ENCODE measurements around the gene SHBG.
"Not testable (repeated sequence)": the region's sequence is repeated elsewhere in the genome, so short reads cannot be mapped to it uniquely, and the experiment has no call there.

SHBG gene
- total RNA-seq = 0.05 to 0.39 (median 0.22) reads per million in 18 experiments

GRCh38 chr17:7629939-7630571, at the start of gene SHBG:
TSS of gene SHBG (plus strand) at chr17:7630135. CDS start at chr17:7630173, 38 bp downstream.
- DNase-seq = no peak

DNA sequence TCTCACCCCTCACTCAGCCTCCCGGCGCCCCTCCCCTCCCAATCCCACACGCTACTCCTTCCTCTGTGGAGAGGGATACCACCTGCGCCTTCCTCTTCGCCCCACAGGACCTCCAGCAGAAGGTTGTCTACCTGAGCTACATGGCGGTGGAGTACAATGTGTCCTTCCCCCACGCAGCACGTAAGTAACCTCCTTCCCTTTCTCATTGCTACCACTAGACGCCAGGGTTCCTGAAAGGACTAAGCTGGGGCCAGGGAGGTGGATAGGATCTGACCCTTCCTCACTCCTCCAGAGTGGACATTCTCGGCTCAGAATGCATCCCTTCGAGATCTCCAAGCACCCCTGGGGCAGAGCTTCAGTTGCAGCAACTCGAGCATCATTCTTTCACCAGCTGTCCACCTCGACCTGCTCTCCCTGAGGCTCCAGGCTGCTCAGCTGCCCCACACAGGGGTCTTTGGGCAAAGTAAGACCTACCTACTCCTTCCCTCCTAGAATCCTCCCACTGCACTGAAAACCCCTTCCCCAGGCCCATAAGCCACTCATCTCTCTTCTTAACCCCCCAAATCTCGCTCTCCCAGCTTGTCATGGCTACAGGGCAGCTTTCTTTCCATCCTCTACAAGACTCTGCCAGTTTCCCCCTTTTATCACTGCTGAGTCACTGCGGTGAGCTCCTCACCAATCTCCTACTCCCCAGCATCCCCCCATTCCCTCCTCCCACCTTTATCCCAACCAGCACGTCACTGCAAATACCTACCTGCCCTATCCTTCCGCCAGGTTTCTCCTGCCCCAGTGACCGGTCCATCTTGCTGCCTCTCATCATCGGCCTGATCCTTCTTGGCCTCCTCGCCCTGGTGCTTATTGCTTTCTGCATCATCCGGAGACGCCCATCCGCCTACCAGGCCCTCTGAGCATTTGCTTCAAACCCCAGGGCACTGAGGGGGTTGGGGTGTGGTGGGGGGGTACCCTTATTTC, 49.0 kb upstream of the SHBG start:
- DNase-seq = peak; percentile 36 to 64

DNA sequence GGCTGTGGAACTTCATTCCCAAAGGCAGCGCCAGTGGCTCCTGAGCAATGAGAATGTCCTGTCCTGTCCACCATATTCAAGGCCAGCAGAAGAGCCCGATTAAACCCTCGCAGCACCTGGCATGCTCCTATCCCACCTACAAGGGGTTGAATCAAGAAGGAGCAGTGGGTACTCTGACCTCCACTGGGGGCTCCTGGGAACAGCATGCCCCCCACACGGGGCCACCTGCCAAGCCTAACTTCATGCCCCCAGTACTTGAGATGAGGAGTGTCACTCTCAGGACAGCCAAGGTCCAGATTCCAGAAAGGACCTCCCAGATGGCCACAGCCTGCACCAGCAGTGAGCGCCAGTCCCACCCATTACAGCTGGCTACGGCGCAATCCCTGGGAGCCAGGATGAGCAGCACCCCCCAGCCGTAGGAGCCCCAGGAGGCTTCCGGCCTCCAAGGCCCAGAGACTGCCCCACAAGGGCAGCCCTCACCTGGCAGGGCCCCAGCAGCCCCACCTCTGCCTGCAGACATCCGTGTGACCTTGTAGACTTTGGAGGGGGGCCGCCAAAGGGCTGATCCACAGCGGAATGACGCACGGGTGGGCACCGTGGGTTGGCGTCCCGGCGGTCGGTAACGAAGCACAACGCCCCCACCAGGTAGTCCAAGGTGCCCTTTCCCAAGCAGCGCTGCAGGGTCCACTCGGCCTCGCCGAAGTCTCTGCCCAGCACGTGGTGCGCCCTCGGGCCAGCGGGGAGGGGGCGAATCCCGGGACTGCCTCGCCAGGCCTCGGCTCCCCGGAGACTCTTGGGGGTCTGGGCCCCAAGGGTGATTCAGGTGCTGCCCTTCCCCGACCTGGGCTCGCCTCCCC, 47.3 kb upstream of the SHBG start:
- no peak for DNase-seq

DNA sequence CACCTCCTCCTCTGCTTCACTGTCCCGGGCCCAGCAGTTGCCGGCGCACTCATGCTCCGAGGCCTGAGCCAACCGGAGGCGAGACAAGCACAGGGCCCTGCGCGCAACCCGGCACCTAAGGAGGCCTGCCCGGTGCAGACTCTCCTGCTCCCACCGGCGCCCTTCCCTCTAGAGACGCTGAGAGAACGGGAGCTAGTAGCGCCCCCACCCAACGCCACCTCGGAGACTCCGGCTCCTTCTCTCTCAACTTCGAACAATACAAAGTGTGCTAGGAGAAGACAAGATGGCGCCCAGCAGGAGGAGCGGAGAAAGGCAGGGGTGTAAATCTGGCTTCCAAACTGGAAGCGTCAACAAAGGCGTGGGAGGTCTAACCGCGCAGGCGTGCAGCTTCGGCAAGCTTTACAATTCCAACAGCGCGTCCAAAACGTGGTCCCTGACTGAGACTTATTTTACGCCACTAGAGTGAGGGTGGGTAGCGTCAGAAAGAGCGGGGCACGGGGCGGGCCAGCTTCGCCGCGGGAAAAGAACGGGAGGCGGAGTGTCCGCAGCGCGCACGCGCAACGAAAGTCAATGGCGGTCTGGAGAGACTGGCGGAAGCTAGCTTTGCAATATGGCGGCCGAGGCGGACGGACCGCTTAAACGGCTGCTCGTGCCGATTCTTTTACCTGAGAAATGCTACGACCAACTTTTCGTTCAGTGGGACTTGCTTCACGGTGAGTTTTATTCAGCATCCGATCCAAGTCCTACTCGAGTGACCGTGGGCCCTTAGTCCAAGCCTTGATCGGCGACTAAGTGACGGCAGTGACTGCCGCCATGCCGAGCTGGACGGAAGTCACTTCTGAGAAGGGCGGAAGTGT, 46.5 kb upstream of the SHBG start, which contains the start of gene MPDU1:
TSS of gene MPDU1 (plus strand) at position 600 of the 857 bp plus-strand sequence. CDS start at position 611, 11 bp downstream.
- DNase-seq = peak; percentile 99

DNA sequence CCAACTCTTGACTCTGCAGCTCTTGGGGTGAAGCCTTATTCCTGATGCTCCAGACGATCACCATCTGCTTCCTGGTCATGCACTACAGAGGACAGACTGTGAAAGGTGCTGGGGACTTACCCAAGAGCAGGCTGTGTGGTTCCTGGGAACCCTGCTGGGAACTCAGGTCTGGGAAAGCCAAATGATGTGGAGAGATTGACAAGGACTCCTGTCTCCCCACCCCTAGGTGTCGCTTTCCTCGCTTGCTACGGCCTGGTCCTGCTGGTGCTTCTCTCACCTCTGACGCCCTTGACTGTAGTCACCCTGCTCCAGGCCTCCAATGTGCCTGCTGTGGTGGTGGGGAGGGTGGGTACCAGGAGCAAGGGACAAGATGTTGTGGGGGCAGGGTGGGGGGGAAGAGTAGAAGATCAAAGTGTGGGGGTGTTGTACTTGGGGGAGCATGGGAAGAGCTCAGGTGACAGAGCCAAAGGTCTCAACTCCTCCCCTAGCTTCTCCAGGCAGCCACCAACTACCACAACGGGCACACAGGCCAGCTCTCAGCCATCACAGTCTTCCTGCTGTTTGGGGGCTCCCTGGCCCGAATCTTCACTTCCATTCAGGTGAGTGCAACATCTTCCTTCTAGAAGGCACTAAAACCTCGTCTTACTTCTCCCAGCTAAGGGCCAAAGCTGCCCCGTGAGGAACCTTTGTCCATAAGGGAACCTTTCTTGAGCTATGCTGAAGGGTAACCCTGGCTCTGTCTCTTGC, 43.1 kb upstream of the SHBG start:
- no peak for DNase-seq

DNA sequence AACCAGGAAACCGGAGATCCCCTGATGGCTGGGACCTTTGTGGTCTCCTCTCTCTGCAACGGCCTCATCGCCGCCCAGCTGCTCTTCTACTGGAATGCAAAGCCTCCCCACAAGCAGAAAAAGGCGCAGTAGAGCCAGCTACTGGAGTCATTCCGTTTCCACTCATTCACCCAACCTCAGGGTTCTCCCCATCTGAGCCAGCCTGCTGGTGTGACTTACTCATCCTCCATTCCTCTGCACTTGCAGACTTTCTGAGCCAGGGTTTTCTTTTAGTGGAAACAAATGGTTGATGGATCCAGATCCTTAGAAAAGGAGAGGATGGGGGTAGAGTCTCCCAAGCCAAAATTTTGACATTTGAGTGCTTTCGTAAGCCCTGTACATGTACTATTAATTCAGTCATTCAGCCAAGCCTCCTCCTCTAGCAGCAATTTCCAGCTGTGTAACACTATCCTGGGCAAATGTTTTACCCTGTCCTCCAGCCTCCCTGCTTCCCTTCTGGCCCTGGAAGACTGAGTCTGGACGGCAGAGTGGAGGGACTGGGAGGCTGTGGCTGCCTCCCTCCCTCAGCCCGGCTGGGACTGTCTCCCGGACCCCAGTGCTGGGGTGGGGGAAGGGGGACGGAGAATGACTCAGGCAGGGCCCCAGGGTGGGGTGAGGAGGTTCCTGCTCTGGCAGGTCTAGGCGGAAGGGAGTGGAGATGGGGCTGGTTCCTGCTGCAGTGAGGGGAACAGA, 42.3 kb upstream of the SHBG start:
- DNase-seq = no peak

- no peak for DNase-seq
Measured at GRCh38 chr17:7588553-7589203, 41.3 kb upstream of the SHBG start.

DNA sequence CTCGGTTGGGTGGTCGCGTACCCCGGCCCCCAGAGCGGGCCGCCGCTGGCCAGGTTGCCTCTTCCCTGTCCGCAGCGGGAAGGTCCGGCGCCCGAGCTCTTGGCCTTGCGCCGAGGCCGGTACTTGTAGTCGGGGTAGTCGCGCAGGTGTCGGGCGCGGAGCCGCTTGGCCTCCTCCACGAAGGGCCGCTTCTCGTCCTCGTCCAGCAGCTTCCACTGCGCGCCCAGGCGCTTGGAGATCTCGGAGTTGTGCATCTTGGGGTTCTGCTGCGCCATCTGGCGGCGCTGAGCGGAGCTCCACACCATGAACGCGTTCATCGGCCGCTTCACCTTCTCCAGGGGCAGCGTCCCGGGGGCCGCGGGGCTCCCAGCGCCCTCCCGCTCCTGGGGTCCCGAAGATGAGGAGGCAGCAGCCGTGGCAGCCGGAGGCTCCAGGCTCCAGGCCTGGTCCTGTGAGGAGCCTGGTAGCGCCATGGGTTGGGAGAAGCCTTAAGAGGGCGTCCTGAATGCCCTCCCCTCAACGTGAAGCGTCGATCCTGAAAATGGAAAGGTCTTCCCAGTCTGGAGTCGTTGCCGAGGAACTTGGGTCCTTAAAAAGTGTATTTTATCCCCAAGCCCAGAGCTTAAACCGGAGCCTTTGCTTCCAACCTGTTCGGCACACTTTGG, 40.6 kb upstream of the SHBG start:
- peak; percentile 81 to 86 for DNase-seq

DNA sequence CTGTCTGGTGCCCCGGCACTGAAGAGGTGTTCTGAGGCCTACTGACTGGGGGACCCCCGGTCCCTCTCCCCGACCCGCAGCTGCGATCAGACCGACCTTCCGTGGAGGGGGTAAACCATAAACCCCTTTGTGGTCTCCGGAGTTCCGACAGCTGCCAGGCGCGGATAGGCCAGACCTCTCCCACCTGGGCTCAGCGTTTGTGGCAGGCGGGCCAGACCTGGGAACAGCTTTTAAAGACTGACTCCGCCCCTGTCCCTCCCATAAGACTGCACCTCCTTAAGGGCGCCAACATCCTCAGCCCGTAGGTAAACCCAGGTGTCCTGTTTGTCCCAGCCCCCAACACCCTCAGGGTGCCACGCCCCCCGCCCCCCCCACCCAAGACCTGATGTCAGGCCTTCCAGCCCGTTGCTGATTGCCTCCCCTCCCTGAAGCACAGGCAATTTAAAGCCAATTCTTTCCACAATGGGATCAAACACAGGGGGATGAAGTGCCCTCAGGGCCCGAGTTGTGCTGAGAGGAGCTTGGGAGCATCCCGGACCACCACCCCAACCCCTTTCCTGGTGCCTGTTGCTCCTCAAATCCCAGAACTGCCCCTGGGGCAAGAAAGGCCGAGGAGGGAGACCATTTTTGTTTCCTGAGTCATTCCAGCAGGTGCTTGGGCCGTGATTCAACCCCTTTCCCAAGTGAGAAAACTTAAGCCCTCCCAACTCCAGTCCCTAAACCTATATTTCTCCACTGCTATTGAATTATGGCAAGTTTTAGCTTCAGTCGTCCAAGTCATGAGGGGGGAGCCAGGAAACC, 39.8 kb upstream of the SHBG start, which contains the start of gene SOX15:
TSS of gene SOX15 (minus strand) at position 204 of the 801 bp plus-strand sequence. CDS start 418 bp downstream, outside the sequence.
- DNase-seq = no peak

- DNase-seq = no peak
Measured at GRCh38 chr17:7590743-7591142, 39.2 kb upstream of the SHBG start.

DNA sequence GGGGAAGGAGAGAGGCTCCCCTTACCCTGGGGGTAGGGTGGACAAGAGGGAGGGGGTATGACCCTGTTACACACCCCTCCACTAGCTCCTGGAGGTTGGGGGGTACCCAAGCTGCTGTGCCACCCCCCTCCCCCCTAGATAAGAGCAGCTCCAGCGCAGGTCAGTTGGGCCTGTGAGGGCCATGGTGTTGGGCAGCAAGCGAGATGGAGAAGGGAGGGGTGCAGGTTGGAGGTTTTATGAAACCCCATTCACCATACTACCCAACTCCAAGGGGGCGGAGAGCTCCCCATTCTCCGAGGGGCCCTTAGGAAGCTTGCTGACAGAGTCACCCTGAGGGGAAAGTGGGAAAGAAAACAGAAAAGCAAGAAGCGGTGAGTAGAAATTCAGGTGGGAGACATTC, 38.3 kb upstream of the SHBG start:
- DNase-seq = no peak

DNA sequence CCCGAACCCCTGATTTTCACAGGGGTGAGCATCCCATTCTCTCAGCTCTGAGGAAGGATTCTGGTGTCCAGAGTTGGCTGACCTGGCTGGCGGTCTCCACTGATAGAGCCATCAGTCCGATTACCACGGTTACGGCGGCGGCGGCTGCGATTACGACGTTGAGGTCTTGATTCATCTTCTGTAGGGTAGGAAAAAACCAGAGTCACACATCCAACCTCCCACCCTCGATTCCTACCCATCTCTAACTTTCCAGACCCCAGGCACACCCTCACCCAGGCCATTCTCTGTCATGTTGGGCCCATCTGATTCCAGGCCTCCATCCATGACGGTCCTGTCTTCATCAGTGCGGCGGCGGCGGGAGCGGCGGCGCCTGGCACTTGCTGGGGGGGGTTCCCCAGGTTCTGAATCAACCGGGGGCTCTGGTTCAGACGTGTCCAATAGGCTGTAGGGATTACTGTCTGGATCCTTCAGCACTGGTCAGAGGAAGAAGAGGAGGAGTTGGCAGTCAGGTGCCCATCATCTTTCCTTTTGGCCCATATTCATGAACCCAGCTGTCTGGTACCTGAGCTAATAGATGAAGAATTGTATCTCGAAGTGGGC, 37.4 kb upstream of the SHBG start:
- no peak for DNase-seq

GRCh38 chr17:7593296-7593695, 36.6 kb upstream of the SHBG start:
- DNase-seq = no peak

GRCh38 chr17:7597561-7597960, 32.4 kb upstream of the SHBG start:
- DNase-seq = not testable (repeated sequence)

DNA sequence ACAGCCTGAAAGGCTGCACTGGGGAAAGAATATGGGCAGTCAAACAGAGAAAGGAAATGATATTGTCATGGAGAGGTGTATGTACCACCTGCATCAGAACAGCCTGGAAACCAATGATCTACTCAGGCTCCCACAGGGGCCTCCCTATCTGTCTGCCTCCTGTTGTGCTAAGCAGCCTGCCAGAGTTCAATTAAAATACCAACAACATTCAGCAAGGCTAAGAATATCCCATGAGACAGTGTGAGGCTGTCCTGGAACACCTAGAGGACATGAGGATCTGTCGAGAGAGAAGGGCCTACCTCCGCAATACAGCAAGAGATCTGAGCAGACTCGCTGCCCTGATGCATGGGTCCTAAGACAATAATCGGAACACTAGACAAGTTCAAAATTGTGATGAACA, 23.7 kb upstream of the SHBG start:
- no peak for DNase-seq

GRCh38 chr17:7610641-7611040, 19.3 kb upstream of the SHBG start:
- DNase-seq = no peak

DNA sequence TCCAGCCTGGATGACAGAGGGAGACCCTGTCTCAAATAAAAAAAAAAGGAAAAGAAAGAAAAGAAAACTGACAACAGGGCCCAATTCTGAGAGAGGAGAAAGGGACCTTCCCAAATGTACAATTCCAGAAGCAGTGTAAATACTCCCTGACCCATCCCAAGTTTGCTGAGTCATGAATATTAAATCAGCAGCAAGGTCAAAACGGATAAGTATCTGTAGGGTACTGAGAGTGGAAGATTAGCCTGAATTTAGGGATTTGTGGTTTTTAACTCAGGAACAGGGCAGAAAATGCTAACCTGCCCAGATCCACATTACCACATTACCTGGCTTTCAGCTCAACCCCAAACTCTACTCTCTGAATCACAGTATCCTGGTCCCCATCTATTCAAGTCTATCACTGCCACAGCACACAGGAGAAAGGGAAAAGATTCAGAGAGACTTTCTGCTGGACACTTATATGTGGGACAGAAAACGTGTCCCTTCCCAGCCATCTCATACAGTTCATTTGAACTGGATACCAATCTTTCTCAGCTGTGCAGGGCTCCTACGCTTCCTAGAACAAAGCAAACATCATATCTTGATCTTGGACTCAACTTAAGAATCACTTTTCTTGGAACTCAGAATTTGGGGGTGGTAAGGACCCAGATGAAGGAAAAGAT, 18.2 kb upstream of the SHBG start:
- DNase-seq = no peak

Data from inflammatory macrophage (primary cell).